Measurements from ENCODE around the gene LRRC61. TPM values are rescaled to one million over a fixed set of nuclear protein-coding genes. Genes with fewer than 3 reads are reported as not detected.

The LRRC61 gene
- polyA plus RNA-seq, 1 donor (not counting 4 experiments of a cell fraction or from before 2014, with no cell fraction given): 1.0 TPM

GRCh38 chr7:150307129-150307528 is 16.0 kb upstream of the LRRC61 start:
- no peaks in the 10 kb centered on the region for H4K20me1 ChIP-seq (ENCODE audit: control insufficient read depth, extremely low read depth, insufficient read depth, low read length)
- H3K4me3 ChIP-seq (ENCODE audit: control insufficient read depth in 2 of 3, extremely low read depth in 1 of 3, insufficient read depth in 2 of 3, low read depth in 1 of 3, low read length in 3 of 3): no peak overlapping the region
- H3K4me2 ChIP-seq (ENCODE audit: control insufficient read depth, extremely low read depth, insufficient read depth, low read depth, low read length): no peak overlapping the region
- H3K4me1 ChIP-seq (ENCODE audit: control insufficient read depth, extremely low read depth, insufficient read depth, low read length): no peaks in the 10 kb centered on the region
- no peaks in the 10 kb centered on the region for H3K27me3 ChIP-seq (ENCODE audit: control insufficient read depth, extremely low read depth, insufficient read depth, low read length)
- no peaks in the 10 kb centered on the region for H3K79me2 ChIP-seq (ENCODE audit: control insufficient read depth, insufficient read depth, low read length)
- no peak overlapping the region for H3K9ac ChIP-seq (ENCODE audit: control insufficient read depth, extremely low read depth, insufficient read depth, low read length)
- H2AFZ ChIP-seq (ENCODE audit: control insufficient read depth, low read length): no peak overlapping the region
- H3K9me1 ChIP-seq (ENCODE audit: control insufficient read depth, extremely low read depth, insufficient read depth, low read length): no peaks in the 10 kb centered on the region
- dilution Hi-C loops (cut with MboI; ENCODE audit: extremely low pct_ligation_motif_present, low sequenced_read_pairs): no loop called here
- FAIRE-seq: no peak
- H3K9me3 ChIP-seq (ENCODE audit: control insufficient read depth, low read depth, low read length): no peaks in the 10 kb centered on the region
- no peak overlapping the region for H3K27ac ChIP-seq (ENCODE audit: control insufficient read depth, insufficient read depth, low read length)
- H3K36me3 ChIP-seq (ENCODE audit: control insufficient read depth in 2 of 2, extremely low read depth in 1 of 2, insufficient read depth in 2 of 2, low read length in 2 of 2): no peaks in the 10 kb centered on the region
- no peak for DNase-seq (ENCODE audit: low read depth, low spot score)
- TF ChIP-seq EZH2 (IDR thresholded peaks at IDR 0.05; ENCODE audit: low read length) (no peak), CTCF (optimal IDR thresholded peaks at IDR 0.05 in 1 of 3, IDR thresholded peaks at IDR 0.05 in 1 of 3, conservative IDR thresholded peaks at IDR 0.05 in 1 of 3; ENCODE audit: extremely low read depth in 1 of 3, insufficient read depth in 2 of 3, low read length in 3 of 3) (no peak)

- Histone ChIP-seq H3K4me2 (ENCODE audit: control insufficient read depth, extremely low read depth, insufficient read depth, low read depth, low read length) (no peak overlapping the region), H3K79me2 (ENCODE audit: control insufficient read depth, insufficient read depth, low read length) (no peaks in the 10 kb centered on the region), H4K20me1 (ENCODE audit: control insufficient read depth, extremely low read depth, insufficient read depth, low read length) (no peaks in the 10 kb centered on the region), H3K9ac (ENCODE audit: control insufficient read depth, extremely low read depth, insufficient read depth, low read length) (no peak overlapping the region), H2AFZ (ENCODE audit: control insufficient read depth, low read length) (no peak overlapping the region), H3K27me3 (ENCODE audit: control insufficient read depth, extremely low read depth, insufficient read depth, low read length) (no peaks in the 10 kb centered on the region), H3K4me3 (ENCODE audit: control insufficient read depth in 2 of 3, extremely low read depth in 1 of 3, insufficient read depth in 2 of 3, low read depth in 1 of 3, low read length in 3 of 3) (no peak overlapping the region), H3K36me3 (ENCODE audit: control insufficient read depth in 2 of 2, extremely low read depth in 1 of 2, insufficient read depth in 2 of 2, low read length in 2 of 2) (no peaks in the 10 kb centered on the region), H3K9me1 (ENCODE audit: control insufficient read depth, extremely low read depth, insufficient read depth, low read length) (no peaks in the 10 kb centered on the region), H3K27ac (ENCODE audit: control insufficient read depth, insufficient read depth, low read length) (no peak overlapping the region), H3K9me3 (ENCODE audit: control insufficient read depth, low read depth, low read length) (no peaks in the 10 kb centered on the region), H3K4me1 (ENCODE audit: control insufficient read depth, extremely low read depth, insufficient read depth, low read length) (no peaks in the 10 kb centered on the region)
- TF ChIP-seq CTCF (optimal IDR thresholded peaks at IDR 0.05 in 1 of 3, IDR thresholded peaks at IDR 0.05 in 1 of 3, conservative IDR thresholded peaks at IDR 0.05 in 1 of 3; ENCODE audit: extremely low read depth in 1 of 3, insufficient read depth in 2 of 3, low read length in 3 of 3) (no peak), EZH2 (IDR thresholded peaks at IDR 0.05; ENCODE audit: low read length) (no peak)
- dilution Hi-C loops (cut with MboI; ENCODE audit: extremely low pct_ligation_motif_present, low sequenced_read_pairs): no loop called here
- DNase-seq (ENCODE audit: low read depth, low spot score): no peak
- no peak for FAIRE-seq
Measured at GRCh38 chr7:150307904-150308303, 15.3 kb upstream of the LRRC61 start.
